Astrocyte (in vitro differentiated cells and primary cell): Measurements from ENCODE around the gene ADGRB3. TPM values are rescaled to one million over a fixed set of nuclear protein-coding genes. Genes with fewer than 3 reads are reported as not detected.

ENCODE experiments used
- DNase-seq: peaks from one replicate; pipeline ENCODE4 v3.0.0-alpha.2; 2010; ENCODE audit warnings: low read depth
- FAIRE-seq: peaks from 2 replicates; lab custom pipeline; 2011; peaks lifted over from hg19 to GRCh38; lab: Jason Lieb, UNC
- H2AFZ ChIP-seq: 2 replicates; pipeline ENCODE4 v1.6.0; 2012; ENCODE audit warnings: low read depth, low read length, inconsistent platforms
- H3K27ac ChIP-seq: 2 replicates; pipeline ENCODE4 v1.5.1; 2011; ENCODE audit warnings: low read depth, low read length, inconsistent platforms
- H3K27me3 ChIP-seq: 2 replicates; pipeline ENCODE4 v1.6.0; 2011; ENCODE audit warnings: low read length, inconsistent platforms; ENCODE audit not compliant: insufficient read depth
- H3K36me3 ChIP-seq: 2 replicates; pipeline ENCODE4 v1.5.1; 2011; ENCODE audit warnings: low read length, inconsistent platforms; ENCODE audit not compliant: insufficient read depth
- H3K4me1 ChIP-seq: 2 replicates; pipeline ENCODE4 v1.5.1; 2011; ENCODE audit warnings: low read length, inconsistent platforms; ENCODE audit not compliant: insufficient read depth
- H3K4me2 ChIP-seq: 2 replicates; pipeline ENCODE4 v1.6.0; 2012; ENCODE audit warnings: low read length, inconsistent platforms
- H3K4me3 ChIP-seq: 2 replicates; pipeline ENCODE4 v1.5.1; 2011; ENCODE audit warnings: low read depth, mild to moderate bottlenecking, low read length, inconsistent platforms; ENCODE audit not compliant: insufficient read depth
- H3K79me2 ChIP-seq: 2 replicates; pipeline ENCODE4 v1.6.0; 2012; ENCODE audit warnings: mild to moderate bottlenecking, low read length, inconsistent platforms; ENCODE audit not compliant: insufficient read depth
- H3K9ac ChIP-seq: 2 replicates; pipeline ENCODE4 v1.6.0; 2012; ENCODE audit warnings: mild to moderate bottlenecking, low read length, inconsistent platforms
- H3K9me3 ChIP-seq: 2 replicates; pipeline ENCODE4 v1.5.1; 2012; ENCODE audit warnings: low read depth, mild to moderate bottlenecking, low read length, inconsistent platforms; ENCODE audit not compliant: insufficient read depth
- H4K20me1 ChIP-seq: 2 replicates; pipeline ENCODE4 v1.6.0; 2012; ENCODE audit warnings: low read length, inconsistent platforms; ENCODE audit not compliant: insufficient read depth
- H3K27ac Mint-ChIP-seq: one replicate; pipeline ENCODE4 v1.8.0; 2021; ENCODE audit warnings: mild to moderate bottlenecking, mixed read lengths; ENCODE audit not compliant: unreplicated experiment
- H3K27me3 Mint-ChIP-seq: one replicate; pipeline ENCODE4 v1.8.0; 2021; ENCODE audit warnings: low read depth, mixed read lengths; ENCODE audit not compliant: unreplicated experiment
- H3K36me3 Mint-ChIP-seq: one replicate; pipeline ENCODE4 v1.8.0; 2021; ENCODE audit warnings: low read depth, mixed read lengths; ENCODE audit not compliant: unreplicated experiment
- H3K4me1 Mint-ChIP-seq: one replicate; pipeline ENCODE4 v1.8.0; 2021; ENCODE audit warnings: low read depth, mixed read lengths; ENCODE audit not compliant: unreplicated experiment
- H3K4me3 Mint-ChIP-seq: one replicate; pipeline ENCODE4 v1.8.0; 2021; ENCODE audit warnings: mild to moderate bottlenecking, moderate library complexity, mixed read lengths; ENCODE audit not compliant: unreplicated experiment
- H3K9me3 Mint-ChIP-seq: one replicate; pipeline ENCODE4 v1.8.0; 2021; ENCODE audit warnings: mild to moderate bottlenecking, mixed read lengths; ENCODE audit not compliant: unreplicated experiment
- CTCF ChIP-seq: IDR thresholded peaks from 2 replicates; pipeline ENCODE4 v1.5.1; 2011; ENCODE audit warnings: low read depth, mild to moderate bottlenecking, inconsistent platforms, low read length, moderate library complexity; ENCODE audit not compliant: insufficient read depth
- EZH2 ChIP-seq: IDR thresholded peaks from 2 replicates; pipeline ENCODE4 v1.6.1; 2012; ENCODE audit warnings: mild to moderate bottlenecking, low read length, inconsistent platforms; ENCODE audit not compliant: insufficient read depth
- total RNA-seq: library from RNA; stranded (reverse); gene quantifications from 2 replicates; pipeline ENCODE4 v1.2.1, GENCODE V29; 2021

Gene ADGRB3
- total RNA-seq, 1 donor from 2014 or later = 0.77 TPM

DNA sequence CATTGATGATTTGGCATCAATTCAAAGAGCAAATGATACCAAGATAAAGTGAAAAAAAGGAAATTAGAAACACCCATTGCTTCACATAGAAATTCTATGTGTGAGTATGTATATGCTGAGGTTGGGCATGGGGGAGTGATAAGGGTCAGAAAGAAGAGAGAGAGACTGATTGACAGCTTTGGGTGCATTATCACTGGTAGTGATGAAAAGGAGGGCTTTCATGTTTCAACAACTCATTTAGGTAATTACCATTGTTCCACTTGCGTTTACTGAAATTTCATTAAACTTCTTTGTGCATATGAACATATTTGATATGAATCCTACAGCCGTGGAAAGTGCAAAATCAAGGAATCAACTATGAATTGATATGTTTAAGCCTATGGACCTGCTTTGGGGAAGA, 84.7 kb downstream of the ADGRB3 start:
- Histone ChIP-seq H3K79me2 (no peaks in the 10 kb centered on the region), H3K4me1 (peaks cover 5% of the 10 kb centered on the region), H4K20me1 (no peaks in the 10 kb centered on the region), H3K27me3 (no peaks in the 10 kb centered on the region), H3K4me2 (no peak overlapping the region), H3K9ac (no peak overlapping the region), H2AFZ (no peak overlapping the region), H3K4me3 (no peak overlapping the region), H3K36me3 (no peaks in the 10 kb centered on the region), H3K27ac (no peak overlapping the region), H3K9me3 (no peaks in the 10 kb centered on the region)
- TF ChIP-seq CTCF (no peak), EZH2 (no peak)
- no peaks in the 10 kb centered on the region for H3K36me3 Mint-ChIP-seq
- H3K27ac Mint-ChIP-seq = no peak overlapping the region
- FAIRE-seq (no peak), DNase-seq (no peak)
- H3K27me3 Mint-ChIP-seq = no peaks in the 10 kb centered on the region
- peaks cover 4% of the 10 kb centered on the region for H3K4me1 Mint-ChIP-seq
- H3K4me3 Mint-ChIP-seq = no peak overlapping the region
- no peaks in the 10 kb centered on the region for H3K9me3 Mint-ChIP-seq

GRCh38 chr6:68722891-68723527, 87.9 kb downstream of the ADGRB3 start:
- Histone ChIP-seq H3K9me3 (no peaks in the 10 kb centered on the region), H3K4me1 (peaks cover 5% of the 10 kb centered on the region), H3K36me3 (no peaks in the 10 kb centered on the region), H2AFZ (no peak overlapping the region), H3K79me2 (no peaks in the 10 kb centered on the region), H3K9ac (no peak overlapping the region), H3K4me3 (no peak overlapping the region), H3K27me3 (no peaks in the 10 kb centered on the region), H3K4me2 (no peak overlapping the region), H4K20me1 (no peaks in the 10 kb centered on the region), H3K27ac (no peak overlapping the region)
- DNase-seq = no peak
- no peak for FAIRE-seq
- Mint-ChIP-seq H3K4me1 (peaks cover 5% of the 10 kb centered on the region), H3K9me3 (no peaks in the 10 kb centered on the region), H3K27ac (no peak overlapping the region), H3K27me3 (no peaks in the 10 kb centered on the region), H3K36me3 (no peaks in the 10 kb centered on the region), H3K4me3 (no peak overlapping the region)
- TF ChIP-seq CTCF (no peak), EZH2 (no peak)

DNA sequence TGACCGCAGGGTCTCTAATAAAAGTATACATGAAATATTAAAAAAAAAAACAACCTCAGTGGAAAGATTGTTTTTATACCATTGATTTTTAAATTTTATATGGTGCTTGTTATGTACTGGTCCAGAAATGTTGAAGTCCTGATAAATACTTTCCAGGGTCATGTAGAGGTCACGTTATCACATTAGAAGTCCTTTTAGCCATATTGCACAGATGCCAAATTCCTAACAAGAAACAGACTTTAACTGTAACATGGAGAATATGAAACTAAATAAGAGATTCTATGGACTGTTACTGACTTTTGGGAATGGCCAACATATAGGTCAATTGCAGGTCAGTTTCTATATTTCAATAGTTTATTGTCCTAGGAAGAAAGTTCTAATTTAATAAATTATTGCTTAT, 89.0 kb downstream of the ADGRB3 start:
- H3K36me3 Mint-ChIP-seq = no peaks in the 10 kb centered on the region
- no peak overlapping the region for H2AFZ ChIP-seq
- no peak for DNase-seq

More for the DNA sequence above, 89.0 kb downstream of the ADGRB3 start:
- no peak overlapping the region for H3K9ac ChIP-seq
- no peak overlapping the region for H3K4me3 ChIP-seq
- no peaks in the 10 kb centered on the region for H3K4me1 ChIP-seq
- Mint-ChIP-seq H3K27ac (no peak overlapping the region), H3K27me3 (no peaks in the 10 kb centered on the region), H3K4me1 (peaks cover 1% of the 10 kb centered on the region), H3K4me3 (no peak overlapping the region), H3K9me3 (no peaks in the 10 kb centered on the region)
- FAIRE-seq = no peak
- no peaks in the 10 kb centered on the region for H4K20me1 ChIP-seq
- H3K27ac ChIP-seq = no peak overlapping the region
- TF ChIP-seq CTCF = no peak
- TF ChIP-seq EZH2 = no peak
- H3K4me2 ChIP-seq = no peak overlapping the region
- no peaks in the 10 kb centered on the region for H3K9me3 ChIP-seq
- no peaks in the 10 kb centered on the region for H3K79me2 ChIP-seq
- H3K36me3 ChIP-seq = no peaks in the 10 kb centered on the region
- H3K27me3 ChIP-seq = no peaks in the 10 kb centered on the region
